ENCODE results near the gene CFL2. TPM values are rescaled to one million over a fixed set of nuclear protein-coding genes. Genes with fewer than 3 reads are reported as not detected.

Gene CFL2
- total RNA-seq, 3 donors from 2014 or later, result 6.5 to 126 (median 20.9) TPM

DNA sequence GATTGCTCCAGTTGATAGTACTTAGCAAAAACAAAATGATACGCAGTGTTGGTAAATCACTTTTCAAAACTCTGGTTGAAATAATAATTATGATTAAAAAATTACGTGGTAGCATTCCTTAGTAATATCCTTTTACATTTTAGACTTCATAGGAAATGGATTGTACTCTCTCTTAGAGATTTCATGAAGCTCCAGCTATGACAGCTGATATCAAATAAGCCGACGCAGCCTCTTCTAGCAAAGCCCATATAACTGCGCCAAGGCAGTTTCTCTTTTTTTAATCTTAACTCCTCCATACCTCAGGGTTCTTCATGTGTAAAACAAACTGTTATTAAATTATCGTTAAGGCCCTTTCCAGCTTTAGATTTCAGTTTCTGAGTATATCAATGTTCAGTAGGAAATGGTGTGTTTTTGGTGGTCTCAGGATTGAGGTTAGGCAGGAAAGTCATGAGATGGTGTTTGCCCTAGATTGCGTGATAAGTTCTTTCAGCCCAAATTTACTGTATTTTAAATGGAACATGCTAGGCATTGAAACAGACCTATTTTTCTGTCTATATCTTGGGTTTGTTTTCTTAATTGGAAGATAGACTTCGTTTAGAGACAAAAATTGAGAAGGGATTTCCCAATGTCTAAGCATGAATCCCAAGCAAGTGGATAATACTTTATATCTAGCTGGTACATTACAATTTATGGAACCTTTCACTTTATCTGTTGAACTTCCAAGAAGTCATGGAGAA is 902 bp upstream of the CFL2 start:
- intact Hi-C loops (cut with DNase I, micrococcal nuclease), result loop anchor here in 1 of 2 donors (5.0 kb wide), 1 partner anchor 43 kb away; no protein-coding TSS in a partner anchor
- TF ChIP-seq, protein P1, sequence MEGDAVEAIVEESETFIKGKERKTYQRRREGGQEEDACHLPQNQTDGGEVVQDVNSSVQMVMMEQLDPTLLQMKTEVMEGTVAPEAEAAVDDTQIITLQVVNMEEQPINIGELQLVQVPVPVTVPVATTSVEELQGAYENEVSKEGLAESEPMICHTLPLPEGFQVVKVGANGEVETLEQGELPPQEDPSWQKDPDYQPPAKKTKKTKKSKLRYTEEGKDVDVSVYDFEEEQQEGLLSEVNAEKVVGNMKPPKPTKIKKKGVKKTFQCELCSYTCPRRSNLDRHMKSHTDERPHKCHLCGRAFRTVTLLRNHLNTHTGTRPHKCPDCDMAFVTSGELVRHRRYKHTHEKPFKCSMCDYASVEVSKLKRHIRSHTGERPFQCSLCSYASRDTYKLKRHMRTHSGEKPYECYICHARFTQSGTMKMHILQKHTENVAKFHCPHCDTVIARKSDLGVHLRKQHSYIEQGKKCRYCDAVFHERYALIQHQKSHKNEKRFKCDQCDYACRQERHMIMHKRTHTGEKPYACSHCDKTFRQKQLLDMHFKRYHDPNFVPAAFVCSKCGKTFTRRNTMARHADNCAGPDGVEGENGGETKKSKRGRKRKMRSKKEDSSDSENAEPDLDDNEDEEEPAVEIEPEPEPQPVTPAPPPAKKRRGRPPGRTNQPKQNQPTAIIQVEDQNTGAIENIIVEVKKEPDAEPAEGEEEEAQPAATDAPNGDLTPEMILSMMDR (IDR thresholded peaks at IDR 0.05), result no peak
- H3K36me3 ChIP-seq (ENCODE audit: low read depth), result no peaks in the 10 kb centered on the region
- no peaks in the 10 kb centered on the region for H3K9me3 ChIP-seq
- no peaks in the 10 kb centered on the region for H3K4me1 ChIP-seq (ENCODE audit: low read depth)
- ATAC-seq, result no peak
- H3K4me3 ChIP-seq, result peak overlapping the region; percentile 83
- peak in 1 of 3 donors; percentile 22 for DNase-seq

DNA sequence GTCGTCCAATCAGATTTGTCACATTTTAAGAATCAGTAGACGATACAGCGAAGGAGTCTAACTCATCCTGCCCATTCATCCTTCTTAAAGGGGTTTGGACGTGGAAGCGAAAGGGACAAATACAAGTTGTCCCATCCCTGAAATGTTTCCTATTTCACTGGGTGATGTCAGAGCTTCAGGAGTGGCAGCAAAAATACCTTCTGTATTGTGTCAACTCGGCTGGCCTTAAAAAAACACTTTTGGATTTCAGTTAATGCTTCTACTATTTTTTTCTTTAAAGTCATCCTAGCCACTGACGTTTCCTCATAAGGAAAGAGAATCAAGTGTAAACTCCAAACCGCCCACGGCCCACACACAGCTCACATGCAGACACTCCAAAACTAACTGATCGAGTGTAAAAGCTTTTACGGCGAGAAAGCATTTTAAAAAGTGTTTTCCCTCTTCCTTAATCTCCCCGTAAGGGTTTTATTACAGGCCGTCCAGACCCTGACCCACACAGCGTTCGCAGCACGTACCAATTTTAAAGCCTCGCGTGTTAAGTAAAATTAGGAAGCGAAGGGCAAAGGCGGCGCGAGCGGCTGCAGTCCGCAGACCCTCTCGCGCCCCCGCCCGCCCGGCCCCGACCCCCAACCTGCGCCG is 593 bp downstream of the CFL2 start:
- H3K36me3 ChIP-seq (ENCODE audit: low read depth), result no peaks in the 10 kb centered on the region
- H3K4me1 ChIP-seq (ENCODE audit: low read depth), result no peaks in the 10 kb centered on the region
- no peaks in the 10 kb centered on the region for H3K9me3 ChIP-seq
- ATAC-seq (peak; percentile 61), DNase-seq (peak in 2 of 3 donors; percentile 54 to 55)
- H3K4me3 ChIP-seq, result peak overlapping the region; percentile 83
- intact Hi-C loops (cut with DNase I, micrococcal nuclease), result no loop called here
- TF ChIP-seq, protein P1 (IDR thresholded peaks at IDR 0.05), result no peak

DNA sequence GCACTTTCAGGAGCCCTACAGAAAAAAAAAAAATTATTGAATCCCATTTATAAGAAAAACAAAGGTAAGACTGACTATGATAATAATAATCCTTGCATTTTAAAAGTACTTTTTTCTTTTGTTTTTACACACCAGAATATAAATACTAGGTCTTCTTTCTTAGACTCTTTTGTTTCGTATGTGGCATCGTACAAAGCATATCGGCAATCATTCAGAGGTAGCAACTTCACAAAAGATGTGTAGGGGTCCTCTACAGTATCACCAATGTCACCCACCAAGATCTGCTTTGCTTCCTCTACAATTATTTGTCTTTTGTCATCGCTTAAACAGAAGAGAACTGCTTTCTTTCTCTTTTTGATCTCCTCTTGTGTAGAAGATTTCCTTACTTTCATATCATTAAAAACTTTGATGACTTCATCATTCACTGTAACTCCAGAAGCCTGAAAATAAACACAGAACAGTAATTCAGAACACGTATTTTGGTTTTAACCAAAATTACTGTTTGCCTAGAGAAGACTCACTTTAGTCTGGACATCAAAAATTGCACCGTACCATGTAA is 1.2 kb downstream of the CFL2 start:
- no peaks in the 10 kb centered on the region for H3K36me3 ChIP-seq (ENCODE audit: low read depth)
- H3K9me3 ChIP-seq, result no peaks in the 10 kb centered on the region
- H3K4me3 ChIP-seq, result no peak overlapping the region
- DNase-seq (no peak), ATAC-seq (no peak)
- TF ChIP-seq, protein P1 (IDR thresholded peaks at IDR 0.05), result no peak
- H3K4me1 ChIP-seq (ENCODE audit: low read depth), result no peaks in the 10 kb centered on the region
- intact Hi-C loops (cut with DNase I, micrococcal nuclease), result no loop called here

DNA sequence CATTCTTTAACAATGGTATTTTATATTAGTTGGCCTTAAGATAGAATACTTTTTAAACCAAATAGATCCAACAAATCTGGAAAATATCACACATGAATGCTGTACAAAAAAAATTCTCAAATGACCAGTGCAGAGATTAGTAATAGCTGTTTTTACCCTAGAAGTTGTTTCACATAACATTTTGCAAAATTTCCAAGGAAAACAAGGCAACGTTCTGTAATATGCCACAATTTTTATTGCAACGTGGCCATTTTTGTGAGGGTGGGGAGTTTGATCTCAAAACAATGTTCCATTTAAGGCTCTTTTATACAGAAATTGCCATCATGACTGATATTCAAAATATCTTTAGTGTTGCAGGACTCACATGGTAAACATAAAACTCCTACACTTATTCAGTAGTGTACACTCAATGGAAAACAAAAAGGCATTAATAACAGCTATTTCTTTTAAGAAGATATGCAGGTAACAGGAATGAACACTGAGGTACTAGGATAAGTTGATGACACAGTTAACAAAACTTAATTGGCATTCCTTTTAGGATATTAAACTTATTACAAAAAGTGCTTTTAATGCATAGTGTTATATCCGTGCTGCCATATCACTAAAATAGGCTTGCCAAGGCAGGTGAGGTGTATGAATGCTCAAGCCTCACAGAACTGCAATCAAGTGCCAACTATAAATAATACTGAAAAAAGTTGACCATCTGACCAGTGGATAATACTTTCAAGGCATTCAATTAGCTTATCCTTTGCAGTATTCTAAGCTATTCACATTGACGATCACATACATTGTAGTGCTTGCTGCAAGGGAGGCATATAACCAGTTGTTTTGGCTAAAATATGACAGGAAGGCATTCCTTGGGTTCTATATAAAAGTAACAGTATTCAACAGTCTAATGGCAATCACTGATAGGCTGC is 2.3 kb downstream of the CFL2 start:
- DNase-seq, result no peak
- no peaks in the 10 kb centered on the region for H3K4me1 ChIP-seq (ENCODE audit: low read depth)
- TF ChIP-seq, protein P1 (IDR thresholded peaks at IDR 0.05), result no peak
- intact Hi-C loops (cut with DNase I, micrococcal nuclease), result no loop called here
- ATAC-seq, result no peak
- H3K4me3 ChIP-seq, result no peak overlapping the region
- H3K36me3 ChIP-seq (ENCODE audit: low read depth), result no peaks in the 10 kb centered on the region
- no peaks in the 10 kb centered on the region for H3K9me3 ChIP-seq

DNA sequence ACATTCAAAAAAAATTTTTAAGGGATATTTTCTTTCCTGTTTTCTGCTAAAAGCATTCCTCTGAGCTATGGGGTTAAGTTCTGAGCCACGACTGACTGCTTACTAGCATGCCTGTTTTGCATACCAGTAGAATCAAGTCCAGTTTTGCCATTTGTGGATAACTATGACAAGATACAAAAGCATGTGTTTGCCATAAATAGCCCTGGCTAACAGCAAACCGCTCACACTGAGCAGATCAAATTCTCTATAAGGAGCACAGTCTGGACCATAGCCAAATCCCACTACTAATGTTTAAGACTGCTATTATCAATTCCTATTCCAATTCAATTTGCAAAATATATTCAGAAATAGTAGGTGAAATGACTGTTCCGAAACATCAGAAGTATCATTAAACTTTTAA is 3.2 kb downstream of the CFL2 start:
- no peak overlapping the region for H3K4me3 ChIP-seq
- TF ChIP-seq, protein P1 (IDR thresholded peaks at IDR 0.05), result no peak
- H3K9me3 ChIP-seq, result no peaks in the 10 kb centered on the region
- intact Hi-C loops (cut with DNase I, micrococcal nuclease), result no loop called here
- no peaks in the 10 kb centered on the region for H3K36me3 ChIP-seq (ENCODE audit: low read depth)
- peak in 1 of 3 donors; percentile 15 for DNase-seq
- no peak for ATAC-seq
- no peaks in the 10 kb centered on the region for H3K4me1 ChIP-seq (ENCODE audit: low read depth)

Data from mucosa of descending colon (tissue), 3 donors.